HEK293T (cell line): ENCODE measurements around the gene SMIM7.
A peak's percentile ranks its signal among the peaks of the same experiment; 100 is the strongest.
"Not testable (repeated sequence)": the region's sequence is repeated elsewhere in the genome, so short reads cannot be mapped to it uniquely, and the experiment has no call there.

Source experiments
- CTCF ChIA-PET: fragments of 350-600 bp; formaldehyde crosslinking; extraction: SDS; loops from one replicate; lab custom pipeline; 2021; ENCODE audit warnings: antibody characterized with exemption, inconsistent platforms; lab: Yijun Ruan, JAX
- POLR2A ChIA-PET: fragments of 350-600 bp; formaldehyde crosslinking; extraction: SDS; loops from one replicate; lab custom pipeline; 2020; ENCODE audit warnings: antibody characterized with exemption, inconsistent platforms; lab: Yijun Ruan, JAX
- DNase-seq: peaks from one replicate; pipeline ENCODE4 v3.0.0; 2012; ENCODE audit warnings: mixed read lengths; ENCODE audit errors: extremely low spot score
- ARNT ChIP-seq: fragments of 450-650 bp; IDR thresholded peaks from 2 replicates; pipeline ENCODE4 v1.6.1; 2017; ENCODE audit warnings: mild to moderate bottlenecking
- BHLHE40 ChIP-seq: fragments of 450-650 bp; IDR thresholded peaks from 2 replicates; pipeline ENCODE4 v1.6.1; 2016; ENCODE audit warnings: mild to moderate bottlenecking, moderate library complexity, borderline replicate concordance
- CTBP1 ChIP-seq: fragments of 450-650 bp; IDR thresholded peaks from 2 replicates; pipeline ENCODE4 v1.6.1; 2016; ENCODE audit warnings: borderline replicate concordance
- ELF4 ChIP-seq: fragments of 450-650 bp; IDR thresholded peaks from 2 replicates; pipeline ENCODE4 v1.6.1; 2017; ENCODE audit warnings: antibody characterized with exemption
- FOXA1 ChIP-seq: fragments of 450-650 bp; IDR thresholded peaks from 2 replicates; pipeline ENCODE4 v1.6.1; 2016; ENCODE audit warnings: mild to moderate bottlenecking
- FOXK2 ChIP-seq: fragments of 450-650 bp; IDR thresholded peaks from 2 replicates; pipeline ENCODE4 v1.6.1; 2016; ENCODE audit warnings: mild to moderate bottlenecking
- FOXM1 ChIP-seq: fragments of 450-650 bp; IDR thresholded peaks from 2 replicates; pipeline ENCODE4 v1.6.1; 2017; ENCODE audit warnings: mild to moderate bottlenecking, borderline replicate concordance
- HDGF ChIP-seq: fragments of 450-650 bp; IDR thresholded peaks from 2 replicates; pipeline ENCODE4 v1.6.1; 2017; ENCODE audit warnings: antibody characterized with exemption, borderline replicate concordance
- L3MBTL2 ChIP-seq: fragments of 450-650 bp; conservative IDR thresholded peaks from 2 replicates; pipeline ENCODE4 v1.6.1; 2016; ENCODE audit warnings: mild to moderate bottlenecking
- LEF1 ChIP-seq: fragments of 450-650 bp; IDR thresholded peaks from 2 replicates; pipeline ENCODE4 v1.6.1; 2017; ENCODE audit warnings: mild to moderate bottlenecking, borderline replicate concordance
- NFRKB ChIP-seq: fragments of 450-650 bp; IDR thresholded peaks from 2 replicates; pipeline ENCODE4 v1.6.1; 2016; ENCODE audit warnings: mild to moderate bottlenecking, moderate library complexity
- SP1 ChIP-seq: fragments of 450-650 bp; IDR thresholded peaks from 2 replicates; pipeline ENCODE4 v1.6.1; 2017
- SUZ12 ChIP-seq: fragments of 450-650 bp; IDR thresholded peaks from 2 replicates; pipeline ENCODE4 v1.6.1; 2016; ENCODE audit warnings: mild to moderate bottlenecking
- TARDBP ChIP-seq: fragments of 450-650 bp; IDR thresholded peaks from 2 replicates; pipeline ENCODE4 v1.6.1; 2016
- ZNF384 ChIP-seq: fragments of 450-650 bp; IDR thresholded peaks from 2 replicates; pipeline ENCODE4 v1.6.1; 2016
- TF ChIP-seq, protein P1 (sequence below): fragments of 450-650 bp; IDR thresholded peaks from 2 replicates; pipeline ENCODE4 v1.6.1; 2016

The SMIM7 gene

DNA sequence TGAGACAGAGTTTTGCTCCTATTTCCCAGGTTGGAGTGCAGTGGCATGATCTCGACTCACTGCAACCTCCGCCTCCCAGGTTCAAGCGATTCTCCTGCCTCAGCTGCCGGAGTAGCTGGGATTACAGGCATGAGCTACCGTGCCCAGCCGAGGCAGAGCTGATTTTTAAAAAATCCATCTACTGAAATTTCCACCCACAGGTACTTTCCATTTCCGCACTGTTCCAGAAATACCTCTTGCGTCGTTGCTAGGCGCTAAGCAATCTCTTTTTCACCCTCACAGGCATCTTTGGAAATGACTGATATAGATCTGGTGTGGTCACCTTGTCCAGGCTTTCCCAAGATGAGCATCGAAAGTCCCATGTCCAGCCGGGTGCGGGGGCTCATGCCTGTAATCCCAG, 10.3 kb upstream of the SMIM7 start:
- DNase-seq: no peak
- TF ChIP-seq FOXK2 (no peak), ELF4 (no peak), FOXM1 (no peak), ZNF384 (no peak), HDGF (no peak), FOXA1 (no peak), NFRKB (no peak)
- ChIA-PET CTCF (no interaction called here), POLR2A (no interaction called here)

DNA sequence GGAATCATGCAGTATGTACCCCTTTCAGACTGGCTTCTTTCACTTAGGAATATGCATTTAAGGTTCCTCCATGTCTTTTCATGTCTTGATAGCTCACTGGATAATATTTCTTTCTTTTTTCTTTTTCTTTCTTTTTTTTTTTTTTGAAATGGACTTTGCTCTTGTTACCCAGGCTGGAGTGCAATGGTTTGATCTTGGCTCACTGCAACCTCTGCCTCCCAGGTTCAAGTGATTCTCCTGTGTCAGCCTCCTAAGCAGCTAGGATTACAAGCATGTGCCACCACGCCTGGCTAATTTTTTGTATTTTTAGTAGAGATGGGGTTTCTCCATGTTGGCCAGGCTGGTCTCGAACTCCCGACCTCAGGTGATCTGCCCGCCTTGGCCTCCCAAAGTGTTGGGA, 8.8 kb upstream of the SMIM7 start:
- DNase-seq, POLR2A ChIA-PET, CTCF ChIA-PET: not testable (repeated sequence)

DNA sequence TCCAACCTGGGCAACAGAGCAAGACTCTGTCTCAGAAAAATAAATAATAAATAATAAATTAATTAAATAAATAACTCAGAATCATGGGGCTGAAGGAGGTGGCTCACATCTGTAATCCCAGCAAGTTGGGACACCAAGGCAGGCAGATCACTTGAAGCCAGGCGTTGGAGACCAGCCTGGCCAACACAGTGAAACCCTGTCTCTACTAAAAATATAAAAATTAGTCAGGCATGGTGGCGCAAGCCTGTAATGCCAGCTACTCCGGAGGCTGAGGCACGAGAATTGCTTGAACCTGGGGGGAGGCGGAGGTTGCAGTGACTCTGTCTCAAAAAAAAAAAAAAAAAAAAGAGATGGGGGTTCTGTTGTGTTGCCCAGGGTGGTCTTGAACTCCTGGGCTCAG, 8.2 kb upstream of the SMIM7 start:
- TF ChIP-seq SUZ12: no peak
- no peak for TF ChIP-seq TARDBP
- no peak for TF ChIP-seq NFRKB
- no peak for TF ChIP-seq FOXM1
- no peak for TF ChIP-seq HDGF
- no peak for TF ChIP-seq LEF1
- TF ChIP-seq, protein P1, sequence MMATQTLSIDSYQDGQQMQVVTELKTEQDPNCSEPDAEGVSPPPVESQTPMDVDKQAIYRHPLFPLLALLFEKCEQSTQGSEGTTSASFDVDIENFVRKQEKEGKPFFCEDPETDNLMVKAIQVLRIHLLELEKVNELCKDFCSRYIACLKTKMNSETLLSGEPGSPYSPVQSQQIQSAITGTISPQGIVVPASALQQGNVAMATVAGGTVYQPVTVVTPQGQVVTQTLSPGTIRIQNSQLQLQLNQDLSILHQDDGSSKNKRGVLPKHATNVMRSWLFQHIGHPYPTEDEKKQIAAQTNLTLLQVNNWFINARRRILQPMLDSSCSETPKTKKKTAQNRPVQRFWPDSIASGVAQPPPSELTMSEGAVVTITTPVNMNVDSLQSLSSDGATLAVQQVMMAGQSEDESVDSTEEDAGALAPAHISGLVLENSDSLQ: no peak
- TF ChIP-seq FOXA1: no peak
- no peak for TF ChIP-seq SP1
- no peak for TF ChIP-seq CTBP1
- TF ChIP-seq ARNT: no peak
- no peak for TF ChIP-seq FOXK2
- no peak for TF ChIP-seq ELF4
- TF ChIP-seq BHLHE40: no peak
- TF ChIP-seq ZNF384: no peak
- TF ChIP-seq L3MBTL2: no peak
- no peak for DNase-seq
- ChIA-PET CTCF (no interaction called here), POLR2A (no interaction called here)

DNA sequence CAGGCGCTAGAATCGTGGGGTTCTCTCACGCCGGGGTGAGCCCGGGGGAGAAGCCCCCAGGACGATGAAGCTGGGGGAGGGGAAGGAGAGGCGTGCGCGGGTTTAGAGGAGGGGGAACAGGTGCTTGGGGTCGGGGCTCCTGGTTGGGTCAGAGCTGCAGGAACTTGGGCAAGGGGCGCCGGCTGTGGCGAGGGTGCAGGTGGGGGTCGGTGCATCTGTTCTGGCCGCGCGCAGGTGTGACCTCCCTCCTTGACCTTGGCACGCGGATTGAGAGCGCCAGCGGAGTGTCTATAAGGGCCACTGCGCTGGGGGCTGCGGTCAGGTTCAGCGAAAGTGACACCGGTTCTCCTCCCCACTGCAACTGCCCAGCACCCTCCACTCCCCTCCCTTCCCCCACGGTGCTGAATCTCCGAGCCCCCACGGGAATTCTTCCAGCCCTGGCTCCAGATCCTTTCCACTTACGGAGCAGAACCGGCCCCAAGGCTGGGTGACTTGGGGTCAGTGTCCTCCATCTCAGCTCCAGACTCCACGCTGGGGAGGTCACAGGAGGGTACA, 1.6 kb upstream of the SMIM7 start:
- POLR2A ChIA-PET: interaction anchor here (1.2 to 2.6 kb wide), 7 partner anchors 11 to 88 kb away, joined by 3 to 12 read pairs (median 7); partner anchors contain the start of gene MED26

DNA sequence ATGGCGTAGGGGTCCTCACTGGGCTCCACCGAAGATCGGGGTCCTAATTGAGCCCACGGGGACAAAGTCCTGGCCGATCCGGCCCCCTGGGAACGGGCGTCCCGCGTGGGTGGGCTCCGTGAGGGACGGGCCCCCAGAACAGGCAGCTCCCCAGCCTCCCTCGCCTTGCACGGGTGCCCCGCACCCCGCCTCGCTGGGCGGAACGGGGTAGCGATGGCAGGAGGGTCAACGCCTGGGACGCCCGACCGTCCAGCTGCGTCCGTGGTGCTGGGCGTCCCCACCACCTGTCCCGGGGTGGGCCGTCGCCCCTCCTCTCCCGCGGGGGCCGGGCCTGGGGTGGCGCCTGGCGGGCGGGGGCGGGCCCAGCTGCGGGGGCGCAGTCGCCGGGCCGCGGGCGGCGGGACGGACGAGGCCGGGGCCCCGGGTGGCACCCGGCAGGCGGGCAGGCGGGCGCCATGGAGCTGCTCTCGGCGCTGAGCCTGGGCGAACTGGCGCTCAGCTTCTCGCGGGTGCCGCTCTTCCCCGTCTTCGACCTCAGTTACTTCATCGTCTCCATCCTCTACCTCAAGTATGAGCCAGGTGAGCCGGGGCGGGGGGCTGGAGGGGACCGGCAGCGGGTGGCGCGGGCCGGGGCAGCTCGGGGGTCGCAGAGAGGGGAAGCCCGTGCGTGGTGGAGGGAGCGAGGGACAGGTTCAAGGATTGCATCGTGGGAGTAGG, 977 bp upstream of the SMIM7 start, which contains the start of gene TMEM38A:
TSS of gene TMEM38A (plus strand) at position 377 of the 717 bp plus-strand sequence. CDS start at position 456, 79 bp downstream.
- DNase-seq: peak; percentile 30
- ChIA-PET CTCF (no interaction called here), POLR2A (interaction anchor here (0.8 to 2.6 kb wide), 10 partner anchors 9 to 165 kb away, joined by 3 to 12 read pairs (median 6); partner anchors contain the start of genes C19orf44, CALR3 and MED26)
- TF ChIP-seq HDGF (no peak), SUZ12 (no peak), TARDBP (no peak), CTBP1 (no peak), FOXK2 (no peak), FOXM1 (no peak), ARNT (no peak), L3MBTL2 (no peak), BHLHE40 (no peak), SP1 (no peak), ZNF384 (no peak), FOXA1 (no peak), NFRKB (no peak), LEF1 (no peak), ELF4 (no peak)
- TF ChIP-seq, protein P1: no peak

More for the DNA sequence above, 1.6 kb upstream of the SMIM7 start:
- no peak for DNase-seq
- TF ChIP-seq ZNF384 (no peak), HDGF (no peak), SUZ12 (no peak), L3MBTL2 (no peak), ELF4 (no peak), FOXK2 (no peak), NFRKB (no peak), LEF1 (no peak), CTBP1 (no peak), FOXM1 (no peak), FOXA1 (no peak), SP1 (no peak), BHLHE40 (no peak), ARNT (no peak)
- TF ChIP-seq, protein P1: no peak
- CTCF ChIA-PET: no interaction called here

DNA sequence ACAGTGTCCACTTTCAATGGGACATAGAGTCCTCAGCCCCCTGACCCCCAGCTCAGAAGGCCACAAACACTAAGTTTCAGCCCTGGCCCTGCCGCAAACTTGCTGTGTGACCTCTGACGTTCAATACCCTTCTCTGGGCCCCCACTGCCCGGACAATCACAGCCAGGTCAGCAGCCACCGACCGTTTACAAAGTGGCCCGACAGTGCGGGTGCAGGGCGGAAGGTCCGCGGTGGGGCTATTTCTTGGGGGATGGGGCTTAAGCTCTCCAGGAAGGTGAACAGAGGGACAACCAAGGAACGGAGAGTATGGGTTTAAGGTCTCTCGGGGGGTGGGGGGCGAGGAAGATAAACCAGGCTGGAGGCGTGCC, 496 bp downstream of the SMIM7 start:
- ChIA-PET CTCF (no interaction called here), POLR2A (interaction anchor here (0.6 to 2.6 kb wide), 9 partner anchors 8 to 163 kb away, joined by 3 to 13 read pairs (median 4); partner anchors contain the start of genes C19orf44, CALR3, MED26 and SLC35E1)
- DNase-seq: no peak
- TF ChIP-seq ZNF384 (no peak), FOXA1 (no peak), SUZ12 (no peak), L3MBTL2 (no peak), NFRKB (no peak), BHLHE40 (no peak), ARNT (no peak), LEF1 (no peak), ELF4 (no peak)
